Stimulated activated memory B cell treated with anti-CD40 and anti-IgM and Interleukin-4, amounts not matched to agents 10 μg/mL and 1 μg/mL and 100 μg/mL, for 72 hours (primary cell): Measurements from ENCODE around the gene GABRP.
"Not testable (repeated sequence)": the region's sequence is repeated elsewhere in the genome, so short reads cannot be mapped to it uniquely, and the experiment has no call there.

Experiments
- ATAC-seq: fragments of 150-1000 bp; cut with Tn5 transposase; 2 replicates; pipeline ENCODE4 v1.10.0; 2021
- H3K27ac Mint-ChIP-seq: one replicate; pipeline ENCODE4 v1.8.0; 2022; ENCODE audit warnings: mild to moderate bottlenecking, mixed read lengths
- H3K27me3 Mint-ChIP-seq: one replicate; pipeline ENCODE4 v1.8.0; 2022; ENCODE audit warnings: mixed read lengths
- H3K36me3 Mint-ChIP-seq: one replicate; pipeline ENCODE4 v1.8.0; 2022; ENCODE audit warnings: mixed read lengths
- H3K4me1 Mint-ChIP-seq: one replicate; pipeline ENCODE4 v1.8.0; 2022; ENCODE audit warnings: mixed read lengths
- H3K4me3 Mint-ChIP-seq: one replicate; pipeline ENCODE4 v1.8.0; 2022; ENCODE audit warnings: mild to moderate bottlenecking, moderate library complexity, mixed read lengths
- H3K9me3 Mint-ChIP-seq: one replicate; pipeline ENCODE4 v1.8.0; 2022; ENCODE audit warnings: mixed read lengths

Gene GABRP

GRCh38 chr5:170809551-170809950, 26.0 kb downstream of the GABRP start:
- Mint-ChIP-seq H3K27me3 (peaks cover 29% of the 10 kb centered on the region), H3K36me3 (no peaks in the 10 kb centered on the region), H3K4me1 (no peaks in the 10 kb centered on the region), H3K27ac (no peak overlapping the region), H3K9me3 (no peaks in the 10 kb centered on the region), H3K4me3 (no peak overlapping the region)
- no peak for ATAC-seq

GRCh38 chr5:170811719-170812118, 28.2 kb downstream of the GABRP start:
- no peaks in the 10 kb centered on the region for H3K9me3 Mint-ChIP-seq
- no peaks in the 10 kb centered on the region for H3K36me3 Mint-ChIP-seq
- no peak overlapping the region for H3K27ac Mint-ChIP-seq
- H3K27me3 Mint-ChIP-seq: peaks cover 14% of the 10 kb centered on the region
- no peaks in the 10 kb centered on the region for H3K4me1 Mint-ChIP-seq
- H3K4me3 Mint-ChIP-seq: no peak overlapping the region
- ATAC-seq: no peak

DNA sequence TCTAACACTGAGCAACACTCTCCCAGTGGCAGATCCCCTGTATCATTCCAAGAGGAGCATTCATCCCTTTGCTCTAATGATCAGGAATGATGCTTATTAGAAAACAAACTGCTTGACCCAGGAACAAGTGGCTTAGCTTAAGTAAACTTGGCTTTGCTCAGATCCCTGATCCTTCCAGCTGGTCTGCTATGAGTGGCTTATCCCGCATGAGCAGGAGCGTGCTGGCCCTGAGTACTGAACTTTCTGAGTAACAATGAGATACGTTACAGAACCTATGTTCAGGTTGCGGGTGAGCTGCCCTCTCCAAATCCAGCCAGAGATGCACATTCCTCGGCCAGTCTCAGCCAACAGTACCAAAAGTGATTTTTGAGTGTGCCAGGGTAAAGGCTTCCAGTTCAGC, 29.7 kb downstream of the GABRP start:
- Mint-ChIP-seq H3K27me3 (peaks cover 14% of the 10 kb centered on the region), H3K4me3 (no peak overlapping the region), H3K36me3 (no peaks in the 10 kb centered on the region), H3K27ac (no peak overlapping the region), H3K4me1 (no peaks in the 10 kb centered on the region), H3K9me3 (peaks cover 6% of the 10 kb centered on the region)
- no peak for ATAC-seq

DNA sequence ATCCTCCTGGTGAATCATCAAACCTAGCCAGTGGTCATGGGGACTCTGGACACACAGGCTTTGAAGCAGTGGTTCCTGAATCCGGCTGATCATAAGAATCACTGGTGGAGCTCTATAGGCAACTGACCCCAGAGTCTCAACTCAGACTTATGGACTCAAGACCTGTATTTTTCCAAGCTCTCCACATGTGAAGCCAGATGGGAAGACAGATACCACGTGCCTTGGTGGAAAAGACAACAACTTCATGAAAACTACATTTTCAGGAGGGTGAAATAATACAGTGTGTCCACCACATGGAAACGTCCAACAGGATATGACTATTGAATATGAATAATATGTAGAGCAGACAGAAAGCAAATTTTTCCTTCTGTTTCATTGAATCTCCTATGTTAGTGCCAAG, 33.7 kb downstream of the GABRP start:
- Mint-ChIP-seq H3K9me3 (peaks cover 6% of the 10 kb centered on the region), H3K36me3 (no peaks in the 10 kb centered on the region), H3K27me3 (no peaks in the 10 kb centered on the region), H3K27ac (no peak overlapping the region), H3K4me3 (no peak overlapping the region), H3K4me1 (no peaks in the 10 kb centered on the region)
- no peak for ATAC-seq

DNA sequence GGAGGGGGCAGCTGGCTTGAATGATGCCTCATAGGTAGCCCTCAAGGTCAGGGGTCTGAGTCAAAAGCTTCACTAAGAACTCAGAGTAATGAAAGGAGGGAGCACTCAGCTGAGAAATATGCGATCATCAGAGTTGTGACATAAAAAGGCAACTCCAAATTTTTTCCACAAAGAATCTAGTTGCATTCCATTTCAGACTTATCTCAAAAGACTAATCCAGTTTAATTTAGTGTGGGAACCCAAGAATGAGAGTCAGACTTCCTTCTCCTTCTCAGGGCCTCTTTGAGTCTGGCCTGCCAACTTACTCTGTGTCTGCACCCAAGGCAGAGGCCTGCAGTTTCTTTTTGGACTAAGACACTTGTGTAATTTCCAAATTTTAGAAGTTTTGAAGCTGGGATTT, 34.7 kb downstream of the GABRP start:
- H3K9me3 Mint-ChIP-seq: peaks cover 6% of the 10 kb centered on the region
- H3K27ac Mint-ChIP-seq: no peak overlapping the region
- no peaks in the 10 kb centered on the region for H3K27me3 Mint-ChIP-seq
- no peaks in the 10 kb centered on the region for H3K4me1 Mint-ChIP-seq
- no peak overlapping the region for H3K4me3 Mint-ChIP-seq
- no peaks in the 10 kb centered on the region for H3K36me3 Mint-ChIP-seq
- ATAC-seq: no peak

DNA sequence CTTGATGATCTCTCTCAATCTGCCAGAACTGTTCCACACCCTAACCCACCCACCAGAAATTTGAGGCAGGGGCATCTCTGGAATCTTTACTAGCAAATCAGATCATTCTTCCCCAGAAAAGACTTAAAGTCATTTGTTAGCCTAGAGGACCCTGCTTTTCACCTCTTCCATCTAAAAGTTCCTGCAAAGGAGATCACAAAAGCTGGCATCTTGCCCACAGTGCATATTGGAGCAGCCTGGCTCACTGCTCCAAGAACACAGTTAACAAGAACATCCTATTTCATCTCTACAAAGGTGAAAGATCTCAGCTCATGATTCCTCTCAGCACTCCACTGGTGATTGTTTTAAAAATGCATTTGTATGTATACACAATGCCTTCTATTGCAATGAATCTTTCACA, 36.3 kb downstream of the GABRP start:
- Mint-ChIP-seq H3K4me3 (no peak overlapping the region), H3K4me1 (no peaks in the 10 kb centered on the region), H3K27me3 (no peaks in the 10 kb centered on the region), H3K9me3 (peaks cover 6% of the 10 kb centered on the region), H3K36me3 (no peaks in the 10 kb centered on the region), H3K27ac (no peak overlapping the region)
- no peak for ATAC-seq

DNA sequence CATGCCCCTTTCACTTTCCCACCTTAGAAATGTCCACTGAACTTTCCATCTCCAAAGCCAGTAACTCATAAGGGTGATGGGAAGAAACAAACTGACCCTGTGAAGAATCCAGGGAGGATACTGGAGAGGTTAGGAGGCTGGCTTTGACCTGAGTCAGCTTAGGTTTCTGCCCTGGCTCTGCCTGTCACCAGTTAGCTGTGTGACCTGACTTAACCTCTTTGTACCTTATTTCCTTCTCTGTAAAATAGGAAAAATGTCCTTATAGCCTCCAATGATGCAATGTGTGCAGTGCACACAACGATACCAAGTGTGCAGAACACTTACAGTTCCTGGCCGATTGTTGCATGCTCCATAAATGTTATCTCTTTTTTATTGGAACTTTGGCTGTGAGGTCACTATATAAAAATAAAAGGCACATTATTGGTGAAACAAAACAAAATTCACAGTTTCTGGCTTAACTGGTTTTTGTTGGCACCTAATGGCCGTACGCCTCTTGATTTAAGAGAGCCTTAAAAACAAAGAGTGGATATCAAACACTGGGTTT, 37.8 kb downstream of the GABRP start:
- Mint-ChIP-seq H3K4me1 (no peaks in the 10 kb centered on the region), H3K36me3 (no peaks in the 10 kb centered on the region), H3K4me3 (no peak overlapping the region), H3K27ac (no peak overlapping the region), H3K9me3 (peaks cover 6% of the 10 kb centered on the region), H3K27me3 (no peaks in the 10 kb centered on the region)
- peak; percentile 37 for ATAC-seq

DNA sequence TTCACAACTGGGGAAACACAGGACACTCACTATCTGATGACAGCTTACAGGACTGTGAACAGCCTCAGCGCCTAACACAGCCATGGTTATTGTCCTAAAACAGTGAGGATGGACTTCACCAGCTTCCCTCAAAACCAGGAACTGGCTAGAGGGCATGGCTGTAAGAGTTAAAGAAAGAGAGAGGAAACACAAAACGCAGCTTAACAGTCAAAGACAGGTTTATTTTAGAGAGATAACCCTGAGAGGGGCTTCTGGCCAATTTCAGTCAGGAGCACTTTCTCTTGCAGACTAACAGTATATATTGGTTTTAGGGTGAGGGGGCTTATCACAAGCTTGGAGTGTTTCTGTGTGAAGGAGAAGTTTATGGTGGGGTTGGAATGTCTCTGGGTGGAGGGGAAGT, 42.6 kb downstream of the GABRP start:
- Mint-ChIP-seq H3K36me3 (no peaks in the 10 kb centered on the region), H3K9me3 (no peaks in the 10 kb centered on the region), H3K4me3 (no peak overlapping the region), H3K27me3 (peaks cover 9% of the 10 kb centered on the region), H3K27ac (no peak overlapping the region), H3K4me1 (no peaks in the 10 kb centered on the region)
- no peak for ATAC-seq

DNA sequence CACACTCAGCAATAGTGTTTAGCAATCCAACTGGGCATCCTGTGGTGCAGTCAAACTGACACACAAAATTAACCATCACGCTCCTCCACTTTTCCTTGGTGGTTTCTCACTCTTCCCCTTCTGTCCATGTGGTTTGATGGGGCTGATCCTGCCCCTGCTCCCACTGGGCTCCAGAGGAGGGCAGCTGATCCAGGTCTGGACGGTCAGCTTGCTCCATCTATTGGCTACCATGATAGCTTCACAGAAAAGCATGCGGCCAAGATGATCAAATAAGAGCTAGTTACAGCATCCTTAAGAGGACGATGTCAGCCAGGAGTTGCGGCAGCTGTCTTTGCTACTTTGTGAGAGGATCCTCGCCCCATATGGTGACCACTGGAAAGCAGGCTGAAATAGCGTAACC, 48.7 kb downstream of the GABRP start:
- no peaks in the 10 kb centered on the region for H3K4me1 Mint-ChIP-seq
- ATAC-seq: no peak
- H3K27me3 Mint-ChIP-seq: peaks cover 9% of the 10 kb centered on the region
- H3K9me3 Mint-ChIP-seq: peaks cover 7% of the 10 kb centered on the region
- H3K36me3 Mint-ChIP-seq: no peaks in the 10 kb centered on the region
- no peak overlapping the region for H3K4me3 Mint-ChIP-seq
- no peak overlapping the region for H3K27ac Mint-ChIP-seq

DNA sequence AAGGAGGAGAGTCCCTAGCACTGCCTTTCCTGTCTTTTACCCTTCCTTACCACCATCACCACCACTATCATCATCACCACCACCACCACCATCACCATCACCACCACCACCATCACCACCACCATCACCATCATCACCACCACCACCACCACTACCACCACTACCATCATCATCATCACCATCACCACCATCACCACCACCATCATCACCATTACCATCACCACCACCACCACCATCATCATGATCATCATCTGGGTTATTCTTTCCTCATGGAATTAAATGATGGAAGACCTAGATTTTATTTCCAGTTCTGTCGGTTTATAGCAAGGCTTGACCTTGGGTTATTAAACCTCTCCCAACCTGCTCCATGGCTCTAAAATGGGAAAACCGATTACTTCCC, 50.5 kb downstream of the GABRP start:
- H3K36me3 Mint-ChIP-seq, H3K4me1 Mint-ChIP-seq, H3K4me3 Mint-ChIP-seq, H3K27me3 Mint-ChIP-seq, H3K27ac Mint-ChIP-seq, ATAC-seq, H3K9me3 Mint-ChIP-seq: not testable (repeated sequence)

- H3K9me3 Mint-ChIP-seq: peaks cover 7% of the 10 kb centered on the region
- H3K4me3 Mint-ChIP-seq: no peak overlapping the region
- no peaks in the 10 kb centered on the region for H3K4me1 Mint-ChIP-seq
- H3K36me3 Mint-ChIP-seq: no peaks in the 10 kb centered on the region
- no peak overlapping the region for H3K27ac Mint-ChIP-seq
- no peak for ATAC-seq
- H3K27me3 Mint-ChIP-seq: no peaks in the 10 kb centered on the region
These were observed 52.7 kb downstream of the GABRP start for GRCh38 chr5:170836226-170836625.

DNA sequence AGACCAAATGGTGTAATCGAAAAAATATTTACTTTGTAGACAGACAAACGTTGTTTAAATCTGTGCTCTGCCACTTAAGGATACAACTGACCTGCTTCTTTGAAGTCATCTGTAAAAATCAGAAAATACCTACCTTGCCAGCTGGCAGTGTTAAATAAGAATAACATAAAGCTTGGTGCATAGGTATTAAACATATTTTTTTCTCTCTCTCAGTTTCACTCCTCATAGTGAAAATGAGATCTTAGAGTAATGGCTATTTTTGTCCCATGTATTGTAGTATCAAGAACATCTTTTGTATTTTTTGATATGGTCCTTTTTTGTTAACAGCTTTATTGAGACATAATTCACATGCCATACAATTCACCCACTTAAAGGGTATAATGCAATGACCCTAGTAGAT, 60.3 kb downstream of the GABRP start:
- no peaks in the 10 kb centered on the region for H3K4me1 Mint-ChIP-seq
- H3K36me3 Mint-ChIP-seq: no peaks in the 10 kb centered on the region
- H3K4me3 Mint-ChIP-seq: no peak overlapping the region
- H3K27me3 Mint-ChIP-seq: no peaks in the 10 kb centered on the region
- no peak overlapping the region for H3K27ac Mint-ChIP-seq
- ATAC-seq: no peak
- peaks cover 4% of the 10 kb centered on the region for H3K9me3 Mint-ChIP-seq

DNA sequence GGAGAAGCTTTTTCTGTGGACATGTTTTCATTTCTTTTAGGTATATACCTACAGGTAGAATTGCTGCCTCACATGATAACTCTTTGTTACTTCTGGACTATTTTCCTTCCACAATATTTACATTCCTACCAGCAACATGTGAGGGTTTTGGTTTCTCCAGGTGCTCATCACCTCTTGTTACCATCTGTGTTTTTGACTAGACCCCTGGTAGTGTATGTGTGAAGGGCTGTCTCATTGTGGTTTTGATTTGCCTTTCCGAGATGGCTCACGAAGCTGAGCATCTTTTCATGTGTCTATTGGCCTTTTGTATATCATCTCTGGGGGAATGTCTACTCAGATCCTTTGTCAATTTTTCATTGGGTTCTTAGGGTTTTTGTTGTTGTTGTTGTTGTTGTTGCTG, 61.1 kb downstream of the GABRP start:
- Mint-ChIP-seq H3K9me3 (peaks cover 4% of the 10 kb centered on the region), H3K27me3 (no peaks in the 10 kb centered on the region), H3K36me3 (no peaks in the 10 kb centered on the region), H3K27ac (no peak overlapping the region), H3K4me1 (no peaks in the 10 kb centered on the region), H3K4me3 (no peak overlapping the region)
- ATAC-seq: no peak

DNA sequence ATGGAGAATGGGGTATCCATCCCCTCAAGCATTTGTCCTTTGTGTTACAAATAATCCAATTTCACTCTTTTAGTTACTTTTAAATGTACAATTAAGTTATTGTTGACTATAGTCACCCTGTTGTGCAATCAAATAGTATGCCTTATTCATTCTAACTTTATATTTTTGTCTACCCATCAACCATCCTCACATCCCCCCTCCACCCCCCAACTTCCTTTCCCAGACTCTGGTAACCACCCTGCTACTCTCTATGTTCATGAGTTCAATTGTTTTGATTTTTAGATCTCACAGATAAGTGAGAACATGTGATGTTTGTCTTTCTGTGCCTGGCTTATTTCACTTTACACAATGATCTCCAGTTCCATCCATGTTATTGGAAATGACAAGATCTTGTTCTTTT, 62.9 kb downstream of the GABRP start:
- H3K27ac Mint-ChIP-seq: no peak overlapping the region
- no peak for ATAC-seq
- no peak overlapping the region for H3K4me3 Mint-ChIP-seq
- no peaks in the 10 kb centered on the region for H3K27me3 Mint-ChIP-seq
- peaks cover 4% of the 10 kb centered on the region for H3K9me3 Mint-ChIP-seq
- no peaks in the 10 kb centered on the region for H3K36me3 Mint-ChIP-seq
- no peaks in the 10 kb centered on the region for H3K4me1 Mint-ChIP-seq

DNA sequence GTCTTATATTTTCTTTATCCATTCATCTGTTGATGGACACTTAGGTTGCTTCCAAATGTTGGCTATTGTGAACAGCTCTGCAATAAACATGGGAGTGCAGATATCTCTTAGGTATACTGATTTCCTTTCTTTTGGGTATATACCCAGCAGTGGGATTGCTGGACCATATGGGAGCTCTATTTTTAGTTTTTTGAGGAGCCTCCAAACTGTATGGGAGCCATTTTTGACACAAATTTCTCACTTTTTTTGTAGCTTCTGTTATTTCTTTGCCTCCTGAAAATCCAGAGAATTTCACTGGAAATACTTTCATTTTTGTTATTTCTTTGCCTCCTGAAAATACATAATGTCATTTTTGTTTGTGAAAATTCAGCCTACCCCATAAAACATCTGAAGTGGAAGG, 63.3 kb downstream of the GABRP start:
- H3K36me3 Mint-ChIP-seq: no peaks in the 10 kb centered on the region
- H3K27me3 Mint-ChIP-seq: no peaks in the 10 kb centered on the region
- no peak for ATAC-seq
- no peaks in the 10 kb centered on the region for H3K4me1 Mint-ChIP-seq
- peaks cover 4% of the 10 kb centered on the region for H3K9me3 Mint-ChIP-seq
- no peak overlapping the region for H3K4me3 Mint-ChIP-seq
- no peak overlapping the region for H3K27ac Mint-ChIP-seq

GRCh38 chr5:170848033-170848432, 64.5 kb downstream of the GABRP start:
- Mint-ChIP-seq H3K36me3 (no peaks in the 10 kb centered on the region), H3K4me1 (no peaks in the 10 kb centered on the region), H3K9me3 (peaks cover 4% of the 10 kb centered on the region)

GRCh38 chr5:170849374-170849773, 65.8 kb downstream of the GABRP start:
- Mint-ChIP-seq H3K36me3 (no peaks in the 10 kb centered on the region), H3K4me3 (no peak overlapping the region), H3K27me3 (no peaks in the 10 kb centered on the region), H3K4me1 (no peaks in the 10 kb centered on the region), H3K9me3 (peaks cover 4% of the 10 kb centered on the region), H3K27ac (no peak overlapping the region)
- ATAC-seq: no peak

More at GRCh38 chr5:170848033-170848432, 64.5 kb downstream of the GABRP start:
- H3K27me3 Mint-ChIP-seq: no peaks in the 10 kb centered on the region
- H3K4me3 Mint-ChIP-seq: no peak overlapping the region
- H3K27ac Mint-ChIP-seq: no peak overlapping the region
- no peak for ATAC-seq
